Caki2 (cell line): ENCODE results near the gene LDLRAD1. TPM values are rescaled to one million over a fixed set of nuclear protein-coding genes. Genes with fewer than 3 reads are reported as not detected.
"Not testable (repeated sequence)": the region's sequence is repeated elsewhere in the genome, so short reads cannot be mapped to it uniquely, and the experiment has no call there.

Source experiments
- DNase-seq: peaks from one replicate; pipeline ENCODE4 v3.0.0-alpha.2; 2015; ENCODE audit warnings: low read depth
- in situ Hi-C: cut with HindIII; loops from 2 replicates; pipeline ENCODE4 v1.10.0; 2016; ENCODE audit warnings: low sequenced_read_pairs, low pct_unique_long_range_greater_than_20kb, mixed read lengths
- total RNA-seq: library from RNA; depleted of rRNA; stranded (reverse); fragments of >200 nt; shearing (Covaris generic); gene quantifications from 2 replicates; pipeline ENCODE4 v1.2.3, GENCODE V29; 2014; ENCODE audit warnings: low replicate concordance; rRNA removed

Gene LDLRAD1, protein sequence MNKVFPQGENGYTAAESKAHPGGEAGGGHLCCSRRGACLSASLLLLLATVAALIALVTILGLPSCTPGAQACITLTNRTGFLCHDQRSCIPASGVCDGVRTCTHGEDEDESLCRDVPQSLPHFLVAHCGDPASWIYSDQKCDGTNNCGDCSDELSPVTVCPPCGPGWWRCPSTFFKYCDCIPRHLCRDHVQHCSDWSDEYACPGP
- total RNA-seq, result not detected in 2 replicates

DNA sequence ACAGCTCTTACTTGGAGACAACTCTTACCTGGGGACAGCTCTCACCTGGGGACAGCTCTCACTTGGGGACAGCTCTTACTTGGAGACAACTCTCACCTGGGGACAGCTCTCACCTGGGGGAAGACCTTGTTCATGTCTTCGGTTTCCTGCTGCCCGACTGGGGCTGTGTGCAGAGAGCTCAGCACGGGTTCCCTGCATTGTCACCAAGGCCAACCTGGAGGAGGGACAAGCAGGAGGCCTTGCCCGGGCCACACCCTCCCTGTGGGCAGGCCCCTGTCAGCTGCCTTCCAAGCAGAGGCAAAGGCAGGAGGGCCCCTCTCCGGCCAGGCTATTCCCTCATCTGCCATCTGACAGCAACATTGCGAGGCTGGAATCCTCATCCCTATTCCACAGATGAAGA, at the start of gene LDLRAD1:
TSS of gene LDLRAD1 (minus strand) at position 208 of the 400 bp plus-strand sequence. CDS start at position 134, 74 bp downstream.
- no peak for DNase-seq
- in situ Hi-C loops, result no loop called here

DNA sequence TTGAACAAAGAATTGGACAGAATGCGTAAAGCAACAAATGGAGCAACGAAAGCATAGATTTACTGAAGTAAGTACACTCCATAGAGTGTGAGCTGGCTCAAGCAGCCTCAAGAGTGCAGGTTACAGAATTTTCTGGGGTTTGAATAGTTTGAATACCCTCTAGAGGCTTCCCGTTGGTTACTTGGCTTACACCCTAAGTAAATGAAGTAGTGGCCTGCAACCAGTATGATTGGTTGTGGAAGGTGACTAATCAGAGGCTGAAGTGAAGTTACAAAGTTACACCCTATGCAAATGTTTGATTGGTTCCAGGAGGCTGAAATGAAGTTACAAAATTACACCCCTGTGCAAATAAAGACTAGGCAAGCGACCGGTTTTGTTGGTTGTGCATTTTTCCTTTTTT, 46.3 kb upstream of the LDLRAD1 start:
- in situ Hi-C loops, result no loop called here
- DNase-seq, result no peak

DNA sequence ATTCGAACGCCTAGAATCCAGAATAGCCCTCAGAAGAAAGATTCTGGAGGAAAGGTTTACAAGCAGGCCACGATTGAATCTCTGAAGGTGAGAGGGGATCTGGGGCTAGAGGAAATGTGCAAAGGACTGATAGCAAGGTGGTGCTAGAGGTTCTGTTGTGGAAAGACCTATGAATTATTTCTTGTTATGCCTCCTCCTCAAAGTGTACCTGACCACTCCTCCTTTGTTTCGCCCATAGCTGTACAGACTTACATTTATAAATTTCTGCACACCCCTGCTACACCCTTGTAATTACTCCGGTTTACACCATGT, 36.4 kb upstream of the LDLRAD1 start:
- DNase-seq, result no peak
- in situ Hi-C loops, result no loop called here

DNA sequence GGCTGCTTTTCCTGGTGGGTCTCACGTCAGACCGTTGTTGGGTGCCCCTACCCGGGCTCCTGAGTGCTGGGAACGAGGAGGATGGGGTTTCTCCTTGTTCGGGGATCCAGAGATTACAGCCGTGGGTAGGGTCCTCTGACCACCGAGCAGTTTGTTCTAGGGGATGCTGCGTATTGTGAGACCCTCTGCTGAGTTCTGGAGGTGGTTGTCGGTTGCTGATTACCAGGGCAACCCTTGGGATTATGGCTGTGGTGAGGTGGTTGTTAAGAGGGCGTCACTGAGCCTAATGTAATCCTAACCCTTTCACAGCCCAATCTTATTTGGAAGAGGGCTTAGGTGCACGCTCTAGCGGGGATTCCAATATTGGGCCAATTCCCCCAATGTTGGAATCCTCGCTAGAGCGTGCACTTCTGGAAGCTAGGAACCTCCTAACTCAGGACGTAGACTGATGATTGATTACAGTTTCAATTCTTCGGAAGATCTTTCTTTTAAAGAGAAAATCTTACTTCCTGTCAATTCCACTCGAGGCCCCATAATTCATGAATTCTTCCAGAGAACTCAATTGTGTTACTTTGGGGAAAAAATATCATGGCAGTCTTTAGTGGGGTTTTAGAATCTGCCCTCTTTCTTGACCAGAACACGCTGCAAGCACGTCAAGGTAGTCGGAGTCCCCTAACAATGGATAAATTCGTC, 35.9 kb upstream of the LDLRAD1 start:
- in situ Hi-C loops, result no loop called here
- no peak for DNase-seq

DNA sequence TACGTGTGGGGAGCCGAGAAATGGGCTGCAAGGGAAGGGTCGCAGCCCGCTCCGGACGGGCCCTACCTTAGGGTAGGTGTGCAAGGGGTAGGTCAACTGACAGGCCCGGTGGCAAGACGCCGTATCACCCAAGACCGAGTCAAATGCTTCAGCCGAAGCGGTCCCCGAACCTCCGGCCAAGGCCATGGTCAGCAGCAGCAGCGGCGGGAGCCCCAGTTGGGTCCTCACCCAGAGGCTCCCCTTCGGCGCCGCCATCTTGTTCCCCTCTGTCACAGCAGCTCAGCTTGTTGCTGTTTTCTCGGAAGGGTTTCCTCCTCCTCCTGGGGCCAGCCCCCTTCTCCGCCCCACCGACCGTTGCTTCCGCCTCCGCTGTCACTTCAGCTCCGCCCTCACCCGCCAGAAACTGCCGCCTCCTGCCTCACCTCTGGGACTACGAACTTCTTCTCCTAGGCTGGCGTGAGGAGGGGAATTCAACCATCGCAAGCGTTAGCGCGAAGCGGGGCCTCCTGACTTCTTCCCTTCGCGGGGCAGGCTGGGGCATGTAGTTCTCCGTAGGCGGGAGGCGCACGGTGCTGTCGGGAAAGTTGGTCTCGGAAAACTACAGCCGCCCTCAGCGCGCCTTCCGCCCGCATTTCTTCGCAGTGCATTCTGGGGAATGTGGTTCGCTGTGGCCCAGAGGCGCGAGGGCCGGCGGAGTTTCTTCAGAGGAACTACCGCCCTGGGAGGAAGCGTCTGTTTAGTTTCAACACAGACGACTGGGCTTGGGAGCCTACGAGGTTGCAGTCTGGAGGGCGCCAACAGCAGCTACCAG, 35.2 kb upstream of the LDLRAD1 start, which contains the start of the genes TCEANC2 and TMEM59:
TSS of gene TCEANC2 (plus strand) at position 675 of the 811 bp plus-strand sequence. CDS start 815 bp downstream, outside the sequence.
TSS of gene TMEM59 (minus strand) at position 271 of the 811 bp plus-strand sequence. CDS start at position 255, 16 bp downstream.
- peak; percentile 100 for DNase-seq
- in situ Hi-C loops, result no loop called here

DNA sequence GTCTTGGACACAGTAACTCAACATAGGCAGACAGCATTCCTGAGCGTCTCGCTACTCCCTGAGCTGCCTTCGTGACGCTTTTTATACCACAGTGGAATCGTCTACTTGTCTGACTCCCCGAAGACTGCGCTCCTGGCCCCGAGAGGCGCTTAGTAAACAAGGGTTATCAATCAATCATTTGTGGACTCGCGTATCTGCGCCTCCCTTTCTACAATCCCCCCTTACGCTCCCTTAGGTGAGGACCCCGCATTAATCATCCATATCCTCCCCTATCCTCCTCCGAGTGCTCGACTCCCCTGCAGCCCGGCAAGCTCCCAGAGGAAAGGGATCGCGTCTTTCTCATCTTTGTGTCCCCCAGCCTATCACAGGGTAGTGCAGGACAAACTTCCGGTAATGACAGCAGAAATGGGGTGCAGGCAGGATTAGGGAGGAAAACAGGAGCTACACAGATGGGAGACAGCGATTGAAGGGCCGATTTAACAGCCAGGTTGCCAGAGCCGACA, 34.5 kb upstream of the LDLRAD1 start:
- peak; percentile 26 for DNase-seq
- in situ Hi-C loops, result no loop called here

DNA sequence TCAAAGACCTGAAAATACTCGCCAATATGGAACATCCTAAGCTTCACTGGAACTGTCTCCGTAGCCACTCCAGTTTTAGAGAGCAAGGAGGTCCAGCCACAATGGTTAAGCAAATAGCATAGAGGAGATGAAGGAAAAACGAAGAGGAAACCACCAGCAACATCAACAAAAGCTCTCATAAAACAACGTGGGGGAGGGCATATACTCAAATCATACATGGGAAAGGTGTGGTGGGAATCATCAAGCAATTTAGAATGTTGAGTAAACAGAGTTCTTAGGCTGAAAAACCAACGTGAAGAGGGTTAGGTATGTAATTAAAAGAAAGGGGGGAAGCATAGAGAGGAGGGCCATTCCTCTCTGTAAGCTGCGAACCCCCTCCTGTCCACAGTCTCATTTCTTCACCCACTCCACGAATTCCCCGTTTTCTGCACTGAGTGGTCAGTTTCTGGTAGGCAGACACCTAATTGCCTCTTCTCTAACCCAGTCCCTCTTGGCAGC, 34.0 kb upstream of the LDLRAD1 start:
- no peak for DNase-seq
- in situ Hi-C loops, result no loop called here

DNA sequence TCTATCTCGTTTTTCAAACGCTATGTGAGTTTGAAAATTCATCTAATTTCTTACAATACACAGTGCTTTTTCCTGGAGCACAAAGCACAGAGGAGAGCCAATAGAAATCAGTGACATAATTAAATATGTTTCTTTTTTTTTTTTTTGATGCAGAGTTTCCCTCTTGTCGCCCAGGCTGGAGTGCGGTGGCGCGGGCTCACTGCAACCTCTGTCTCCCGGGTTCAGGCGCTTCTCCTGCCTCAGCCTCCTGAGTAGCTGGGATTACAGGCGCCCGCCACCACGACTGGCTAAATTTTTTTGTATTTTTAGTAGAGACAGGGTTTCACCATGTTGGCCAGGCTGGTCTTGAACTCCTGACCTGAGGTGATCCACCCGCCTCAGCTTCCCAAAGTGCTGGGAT, 32.4 kb upstream of the LDLRAD1 start:
- in situ Hi-C loops, DNase-seq: not testable (repeated sequence)

DNA sequence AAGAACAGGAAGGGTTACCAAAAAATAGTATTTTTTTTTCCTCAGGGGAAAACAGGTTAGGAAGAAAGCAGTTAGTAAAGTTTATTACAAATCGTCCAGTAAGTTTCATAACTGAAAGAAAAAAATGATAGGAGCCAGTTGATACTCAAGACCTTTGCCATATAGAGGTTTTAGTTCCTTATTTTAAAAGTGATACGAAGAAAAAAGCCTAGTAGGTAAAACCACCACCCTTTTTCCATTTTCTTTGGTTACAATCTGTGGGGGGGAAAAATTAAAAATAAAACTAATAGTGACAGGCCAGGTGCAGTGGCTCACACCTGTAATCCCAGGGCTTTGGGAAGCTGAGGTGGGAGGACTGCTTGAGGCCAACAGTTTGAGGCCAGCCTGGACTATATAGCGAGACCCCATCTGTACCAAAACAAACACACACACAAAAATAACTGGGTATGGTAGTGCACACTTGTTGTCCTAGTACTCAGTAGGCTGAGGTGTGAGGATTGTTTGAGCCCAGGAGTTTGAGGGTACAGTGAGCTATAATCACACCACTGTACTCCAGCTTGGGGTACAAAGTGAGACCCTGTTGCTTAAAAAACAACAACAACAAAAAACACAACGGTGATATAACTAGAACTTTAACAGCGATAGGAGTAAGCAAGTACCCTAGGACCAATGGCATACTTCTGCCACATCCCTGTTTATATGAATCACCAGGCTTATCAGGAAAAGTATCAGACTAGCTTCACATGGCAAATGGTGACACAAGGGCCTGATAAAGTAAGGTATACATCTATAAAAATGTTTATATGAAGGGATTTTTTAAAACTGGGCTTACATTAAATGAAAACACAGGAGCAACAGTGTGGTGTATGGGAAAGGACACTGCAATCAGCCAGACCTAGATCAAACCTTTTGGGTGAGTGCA, 29.7 kb upstream of the LDLRAD1 start:
- in situ Hi-C loops, result no loop called here
- DNase-seq, result no peak

DNA sequence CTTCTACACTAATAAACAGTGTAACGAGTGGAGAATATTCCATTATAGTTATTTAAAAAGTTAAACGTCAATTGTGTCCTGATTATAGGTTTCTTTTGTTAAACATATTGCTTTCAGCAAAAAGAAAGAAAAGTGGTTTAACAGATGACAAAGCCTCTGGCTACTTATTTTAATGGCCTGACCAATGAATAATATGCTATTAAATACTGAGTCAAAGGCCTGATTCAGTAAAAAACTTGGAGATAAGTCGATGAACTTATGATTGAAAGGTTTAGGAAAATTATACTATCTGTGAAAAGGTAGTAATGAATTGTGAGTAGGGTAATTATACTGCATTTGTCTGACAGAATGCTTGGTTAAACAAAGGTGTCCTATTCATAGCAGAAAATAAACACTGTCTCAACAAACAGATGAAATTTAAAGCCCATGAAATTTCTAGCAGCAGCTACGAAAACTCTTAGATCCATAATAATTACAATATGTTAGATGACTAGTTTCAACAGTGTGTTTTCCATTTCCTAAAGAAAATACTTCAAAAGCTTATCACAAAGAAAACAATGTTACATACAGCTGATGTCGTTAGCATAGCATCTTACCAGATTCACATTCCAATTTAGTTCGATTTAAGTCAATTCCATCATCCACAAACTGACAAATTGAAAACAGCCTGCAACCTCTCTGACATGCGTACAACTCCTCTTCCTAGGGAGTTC, 28.8 kb upstream of the LDLRAD1 start:
- in situ Hi-C loops, result no loop called here

DNA sequence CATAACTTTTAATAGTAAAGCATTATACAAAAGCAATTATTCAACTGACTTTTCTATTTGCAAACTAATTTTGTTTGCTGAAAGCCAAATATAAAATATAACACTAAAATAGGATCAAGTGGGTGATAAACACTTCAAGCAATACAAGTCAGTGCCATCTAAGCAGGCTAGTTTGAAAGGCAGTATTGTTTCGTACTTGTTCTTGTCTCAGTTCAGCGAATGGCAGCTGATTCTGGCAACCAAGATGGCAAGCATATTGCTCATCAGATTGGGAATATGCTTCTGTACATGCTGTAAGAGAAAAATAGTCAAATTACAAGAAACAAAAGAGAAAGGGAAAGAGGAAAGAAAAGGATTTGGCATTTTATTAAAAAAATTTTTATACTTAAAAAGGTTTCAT, 27.5 kb upstream of the LDLRAD1 start:
- no peak for DNase-seq
- in situ Hi-C loops, result no loop called here

More for the DNA sequence above, 28.8 kb upstream of the LDLRAD1 start:
- DNase-seq, result no peak

DNA sequence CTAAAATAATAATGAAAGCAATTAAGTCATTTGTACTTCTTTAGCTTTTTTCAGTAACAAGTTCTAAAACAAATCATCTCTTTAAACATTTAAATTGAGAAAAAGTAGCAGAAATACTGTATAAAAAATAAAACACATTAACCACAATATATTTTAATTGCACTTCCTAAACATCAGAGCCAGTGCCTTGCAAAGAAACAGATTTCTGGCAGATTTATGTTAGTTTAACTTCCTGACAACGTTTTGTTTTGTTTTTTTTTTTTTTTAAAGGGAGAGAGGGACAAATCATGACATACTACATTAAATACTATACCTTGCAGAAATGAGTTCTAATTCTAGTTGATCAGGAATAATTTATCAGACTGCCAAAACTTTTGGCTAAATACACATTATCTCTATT, 23.8 kb upstream of the LDLRAD1 start:
- in situ Hi-C loops, result no loop called here
- no peak for DNase-seq

DNA sequence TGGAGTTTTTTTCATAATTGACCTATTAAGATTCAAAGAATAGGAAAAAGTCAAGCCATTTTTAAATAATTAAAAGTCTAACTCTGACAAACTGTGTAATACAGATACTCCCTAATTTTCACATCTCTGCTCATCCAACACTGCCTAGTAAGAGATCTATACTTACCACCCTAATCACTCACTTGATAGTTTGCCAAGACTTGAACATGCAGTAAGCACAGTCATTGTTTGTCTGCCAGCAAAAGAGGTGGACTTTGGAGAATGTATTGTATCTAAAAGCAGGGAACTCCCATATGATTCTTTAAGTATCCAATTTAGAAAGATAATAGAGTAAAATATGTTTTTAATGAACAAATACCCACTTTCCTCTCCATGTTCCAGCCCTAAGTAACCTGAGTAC, 19.5 kb upstream of the LDLRAD1 start:
- in situ Hi-C loops, result no loop called here
- no peak for DNase-seq

DNA sequence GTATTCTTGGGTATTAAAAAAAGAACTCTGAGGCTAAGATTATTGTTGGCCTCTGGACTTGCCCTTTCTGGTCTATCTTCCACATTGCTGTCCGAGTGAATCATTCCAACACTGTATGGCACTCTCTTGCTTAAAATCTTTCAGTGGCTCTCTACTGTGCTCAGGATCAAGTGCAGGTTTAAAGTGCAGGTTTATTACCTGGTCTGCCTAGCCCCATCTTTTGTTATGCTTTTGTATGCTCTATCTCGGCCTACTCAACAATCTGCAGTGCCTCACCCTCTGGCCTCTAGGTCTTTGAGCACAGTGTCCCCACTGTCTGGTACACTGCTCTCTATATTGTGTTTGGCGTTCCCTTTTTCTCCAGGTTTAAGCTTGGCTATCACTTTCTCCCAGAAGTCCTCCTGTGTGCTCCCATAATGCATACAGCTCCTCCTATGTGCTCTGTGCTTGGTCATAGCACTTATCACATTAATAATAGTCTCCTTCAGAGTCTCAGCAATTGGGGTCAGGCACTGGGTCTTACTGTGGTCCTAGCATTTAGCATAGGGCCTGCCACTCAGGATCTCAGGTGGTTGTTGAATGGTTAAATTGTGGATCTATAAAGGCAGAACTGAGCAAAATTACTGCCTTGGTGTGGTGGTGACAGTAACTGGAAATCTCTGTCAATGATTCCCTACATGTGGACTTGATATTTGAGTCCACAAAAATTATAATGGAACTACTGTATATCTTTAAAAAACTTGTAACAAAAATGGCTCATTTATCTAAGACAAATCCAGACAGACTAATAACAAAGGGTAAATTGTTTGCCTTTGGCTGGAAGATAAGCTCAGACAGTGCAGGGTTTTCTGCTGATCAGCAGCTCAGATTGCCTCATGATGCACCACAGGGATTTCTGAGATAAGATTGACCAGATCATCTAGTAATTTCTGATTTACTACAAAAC, 10.6 kb upstream of the LDLRAD1 start:
- in situ Hi-C loops, result no loop called here
- DNase-seq, result no peak

DNA sequence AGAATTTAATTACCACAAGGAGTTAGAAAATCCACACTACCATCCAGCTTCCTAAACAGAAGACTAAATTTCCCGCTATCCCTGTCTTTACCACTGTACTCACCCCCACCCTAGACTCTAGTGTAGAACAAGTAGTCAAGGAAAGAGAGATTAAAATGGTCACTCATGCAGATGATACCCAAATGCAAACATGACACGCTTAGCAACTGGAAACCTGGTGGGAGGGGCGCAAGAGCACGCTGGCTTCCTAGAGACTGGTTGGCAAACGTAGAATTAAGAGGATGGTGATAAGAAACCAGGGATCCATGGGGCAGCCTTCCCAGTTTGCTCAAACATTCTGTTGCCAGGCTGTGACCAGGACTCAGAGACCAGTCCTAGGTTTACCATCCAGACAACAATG, 9.9 kb upstream of the LDLRAD1 start:
- in situ Hi-C loops, result no loop called here
- DNase-seq, result no peak

DNA sequence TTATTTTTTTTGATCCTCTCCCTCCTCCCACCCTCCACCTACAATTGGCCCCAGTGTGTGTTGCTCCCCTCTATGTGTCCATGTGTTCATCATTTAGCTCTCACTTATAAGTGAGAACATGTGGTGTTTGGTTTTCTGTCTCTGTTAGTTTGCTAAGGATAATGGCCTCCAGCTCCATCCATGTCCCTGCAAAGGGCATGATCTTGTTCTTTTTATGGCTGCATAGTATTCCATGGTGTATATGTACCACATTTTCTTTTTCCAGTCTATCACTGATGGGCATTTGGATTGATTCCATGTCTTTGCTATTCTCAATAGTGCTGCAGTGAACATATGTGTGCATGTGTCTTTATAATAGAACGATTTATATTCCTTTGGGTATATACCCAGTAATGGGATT, 6.8 kb upstream of the LDLRAD1 start:
- in situ Hi-C loops, DNase-seq: not testable (repeated sequence)
